ENCODE measurements around the gene NUTF2. TPM values are rescaled to one million over a fixed set of nuclear protein-coding genes. Genes with fewer than 3 reads are reported as not detected.

The NUTF2 gene
- total RNA-seq, 1 experiment from 2014 or later: 145 TPM

- no peaks in the 10 kb centered on the region for H4K20me1 ChIP-seq (ENCODE audit: insufficient read depth)
- TF ChIP-seq ELF1 (IDR thresholded peaks at IDR 0.05; ENCODE audit: borderline replicate concordance, low read depth) (no peak), ZNF274 (IDR thresholded peaks at IDR 0.05; ENCODE audit: low read depth, low read length) (no peak), CEBPB (IDR thresholded peaks at IDR 0.05; ENCODE audit: low read depth) (no peak), EZH2phosphoT487 (IDR thresholded peaks at IDR 0.05; ENCODE audit: borderline replicate concordance) (no peak), FOSL1 (IDR thresholded peaks at IDR 0.05; ENCODE audit: low read depth) (no peak), REST (IDR thresholded peaks at IDR 0.05; ENCODE audit: low read depth) (no peak), ZBTB33 (IDR thresholded peaks at IDR 0.05; ENCODE audit: extremely low read depth, insufficient replicate concordance, low read length) (no peak), EGR1 (IDR thresholded peaks at IDR 0.05; ENCODE audit: low read depth) (no peak), EZH2 (IDR thresholded peaks at IDR 0.05) (no peak), SP1 (IDR thresholded peaks at IDR 0.05; ENCODE audit: low read depth) (no peak), ATF3 (IDR thresholded peaks at IDR 0.05) (no peak), YY1 (IDR thresholded peaks at IDR 0.05; ENCODE audit: extremely low read depth, insufficient replicate concordance, low read depth, low read length) (no peak), MAX (IDR thresholded peaks at IDR 0.05) (no peak), POLR2A (IDR thresholded peaks at IDR 0.05; ENCODE audit: borderline replicate concordance, extremely low read depth, insufficient read depth, insufficient read length) (no peak), CBX3 (IDR thresholded peaks at IDR 0.05; ENCODE audit: low read depth) (no peak), SRF (IDR thresholded peaks at IDR 0.05; ENCODE audit: low read depth) (no peak), RAD21 (IDR thresholded peaks at IDR 0.05; ENCODE audit: low read depth) (no peak), JUND (IDR thresholded peaks at IDR 0.05) (no peak), ZFX (IDR thresholded peaks at IDR 0.05) (no peak)
- no peak overlapping the region for H3K27ac ChIP-seq (ENCODE audit: low read depth, low read length)
- peaks cover 0 to 3% of the 10 kb centered on the region in 2 experiments; a peak in 1 of 4 replicates for H3K4me1 ChIP-seq (ENCODE audit: control insufficient read depth in 1 of 2, insufficient read depth in 2 of 2, low read length in 2 of 2)
- ATAC-seq (no peak), DNase-seq (ENCODE audit: low read depth, low spot score) (no peak)
- ChIA-PET RAD21 (ENCODE audit: low non-redundant PET in 1 of 2, low total read pairs in 2 of 2, uncharacterized antibody in 2 of 2, unreplicated experiment in 2 of 2) (no interaction called here), POLR2A (interaction anchor here (2.7 kb wide), 1 partner anchor 8 kb away, joined by 9 read pairs; the partner anchor contains the start of genes RANBP10 and TSNAXIP1), CTCF (interaction anchor here (1.6 to 2.7 kb wide), 2 partner anchors 7 to 142 kb away, joined by 7 to 57 read pairs; partner anchors contain the start of genes RANBP10 and TSNAXIP1)
- H3K9me2 ChIP-seq (ENCODE audit: insufficient read depth): no peaks in the 10 kb centered on the region
- no peak overlapping the region for H3K9ac ChIP-seq (ENCODE audit: low read length)
- H3K27me3 ChIP-seq (ENCODE audit: insufficient read depth, low read length): no peaks in the 10 kb centered on the region
- no TSS peak for BruUV-seq (replicated peaks)
- no peak overlapping the region for H2AFZ ChIP-seq (ENCODE audit: low read depth, low read length, poor library complexity, severe bottlenecking)
- intact Hi-C loops (cut with micrococcal nuclease): no loop called here
- H3K4me3 ChIP-seq (replicated peaks in 1 of 2; ENCODE audit: low read depth in 1 of 2, low read length in 2 of 2): no peak overlapping the region
- no peaks in the 10 kb centered on the region for H3K79me2 ChIP-seq (ENCODE audit: insufficient read depth, low read length)
- no peak overlapping the region for H3K4me2 ChIP-seq (ENCODE audit: low read length)
- no peaks in the 10 kb centered on the region for H3K9me3 ChIP-seq (ENCODE audit: control insufficient read depth in 1 of 2, insufficient read depth in 1 of 2, low read depth in 1 of 2, low read length in 2 of 2)
- no peaks in the 10 kb centered on the region for H3K36me3 ChIP-seq (ENCODE audit: control insufficient read depth in 1 of 2, insufficient read depth in 2 of 2, low read length in 2 of 2)
These were observed 32.2 kb upstream of the NUTF2 start for GRCh38 chr16:67814567-67814966.
